WTC11 (cell line): Measurements from ENCODE around the gene MYBPC2. TPM values are rescaled to one million over a fixed set of nuclear protein-coding genes. Genes with fewer than 3 reads are reported as not detected.

Experiments used
- ATAC-seq: fragments of 200-7000 bp; cut with Tn5 transposase; 2 replicates; pipeline ENCODE4 v1.10.0; 2021; ENCODE audit warnings: mild to moderate bottlenecking, moderate library complexity
- CTCF ChIA-PET: fragments of 300-600 bp; sonication (Branson Sonifier 250); formaldehyde crosslinking; loops from one replicate; lab custom pipeline; 2021; ENCODE audit warnings: antibody characterized with exemption; lab: Charles Lee
- POLR2A ChIA-PET: fragments of 350-600 bp; sonication (Branson Sonifier 250); formaldehyde crosslinking; loops from one replicate; lab custom pipeline; 2021; ENCODE audit warnings: antibody characterized with exemption; lab: Charles Lee
- DNase-seq: peaks from one replicate; pipeline ENCODE4 v3.0.0; 2021; ENCODE audit warnings: low spot score
- H3K27ac Mint-ChIP-seq: 2 replicates; pipeline ENCODE4 v1.8.0; 2021; ENCODE audit warnings: mixed read lengths
- H3K27me3 Mint-ChIP-seq: 2 replicates; pipeline ENCODE4 v1.8.0; 2021; ENCODE audit warnings: low read depth, mild to moderate bottlenecking, moderate library complexity, mixed read lengths
- H3K36me3 Mint-ChIP-seq: 2 replicates; pipeline ENCODE4 v1.8.0; 2021; ENCODE audit warnings: mixed read lengths
- H3K4me1 Mint-ChIP-seq: 2 replicates; pipeline ENCODE4 v1.8.0; 2022; ENCODE audit warnings: mixed read lengths
- H3K4me3 Mint-ChIP-seq: 2 replicates; pipeline ENCODE4 v1.8.0; 2021; ENCODE audit warnings: mild to moderate bottlenecking, moderate library complexity, mixed read lengths
- H3K9me3 Mint-ChIP-seq: 2 replicates; pipeline ENCODE4 v1.8.0; 2021; ENCODE audit warnings: mixed read lengths
- E2F1 ChIP-seq: sonication (generic); formaldehyde crosslinking; IDR thresholded peaks from 2 replicates; pipeline ENCODE4 v1.8.0; 2022; ENCODE audit warnings: mild to moderate bottlenecking, missing genetic modification reagents
- ESRRA ChIP-seq: sonication (generic); formaldehyde crosslinking; IDR thresholded peaks from 2 replicates; pipeline ENCODE4 v1.8.1; 2022; ENCODE audit warnings: mild to moderate bottlenecking, missing genetic modification reagents, borderline replicate concordance
- SP1 ChIP-seq: sonication (generic); formaldehyde crosslinking; conservative IDR thresholded peaks from 2 replicates; pipeline ENCODE4 v1.8.1; 2022; ENCODE audit warnings: missing genetic modification reagents
- total RNA-seq: library from RNA; stranded (reverse); gene quantifications from 3 replicates; pipeline ENCODE4 v1.2.3, GENCODE V29; 2021
- TF ChIP-seq, protein P1 (sequence below): sonication (generic); formaldehyde crosslinking; IDR thresholded peaks from 2 replicates; pipeline ENCODE4 v1.8.0; 2023; ENCODE audit warnings: missing genetic modification reagents, mild to moderate bottlenecking, borderline replicate concordance
- TF ChIP-seq, protein P2 (sequence below): sonication (generic); formaldehyde crosslinking; IDR thresholded peaks from 2 replicates; pipeline ENCODE4 v1.8.1; 2022; ENCODE audit warnings: low read depth, missing genetic modification reagents, borderline replicate concordance
- TF ChIP-seq, protein P3 (sequence below): sonication (generic); formaldehyde crosslinking; IDR thresholded peaks from 2 replicates; pipeline ENCODE4 v1.8.0; 2023; ENCODE audit warnings: mild to moderate bottlenecking, missing genetic modification reagents
- TF ChIP-seq, protein P4 (sequence below): fragments of 250-450 bp; sonication (Bioruptor Pico); IDR thresholded peaks from 2 replicates; pipeline ENCODE4 v1.9.0; 2021; ENCODE audit warnings: mild to moderate bottlenecking

Gene MYBPC2
- total RNA-seq, 1 experiment from 2014 or later = 2.6 TPM

DNA sequence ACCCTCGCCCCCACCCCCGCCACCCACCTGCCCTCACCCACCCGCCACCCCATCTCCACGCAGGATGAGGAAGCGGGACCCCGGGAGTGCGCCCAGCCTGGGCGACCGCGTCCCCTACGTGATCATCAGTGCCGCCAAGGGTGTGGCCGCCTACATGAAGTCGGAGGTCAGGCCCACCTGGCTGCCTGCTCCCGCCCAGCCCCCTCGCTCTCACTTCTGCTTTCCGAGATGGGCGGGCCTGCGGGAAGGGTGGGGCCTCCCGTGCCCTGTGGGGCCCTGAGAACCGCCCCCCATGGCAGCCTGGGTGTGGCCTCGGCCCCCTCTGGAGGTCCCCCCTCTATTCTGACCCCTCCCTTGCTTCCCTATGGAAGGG is 17.0 kb upstream of the MYBPC2 start (continued):
- TF ChIP-seq E2F1 (CRISPR knock-in tag) (no peak), SP1 (no peak)
- TF ChIP-seq, protein P1, sequence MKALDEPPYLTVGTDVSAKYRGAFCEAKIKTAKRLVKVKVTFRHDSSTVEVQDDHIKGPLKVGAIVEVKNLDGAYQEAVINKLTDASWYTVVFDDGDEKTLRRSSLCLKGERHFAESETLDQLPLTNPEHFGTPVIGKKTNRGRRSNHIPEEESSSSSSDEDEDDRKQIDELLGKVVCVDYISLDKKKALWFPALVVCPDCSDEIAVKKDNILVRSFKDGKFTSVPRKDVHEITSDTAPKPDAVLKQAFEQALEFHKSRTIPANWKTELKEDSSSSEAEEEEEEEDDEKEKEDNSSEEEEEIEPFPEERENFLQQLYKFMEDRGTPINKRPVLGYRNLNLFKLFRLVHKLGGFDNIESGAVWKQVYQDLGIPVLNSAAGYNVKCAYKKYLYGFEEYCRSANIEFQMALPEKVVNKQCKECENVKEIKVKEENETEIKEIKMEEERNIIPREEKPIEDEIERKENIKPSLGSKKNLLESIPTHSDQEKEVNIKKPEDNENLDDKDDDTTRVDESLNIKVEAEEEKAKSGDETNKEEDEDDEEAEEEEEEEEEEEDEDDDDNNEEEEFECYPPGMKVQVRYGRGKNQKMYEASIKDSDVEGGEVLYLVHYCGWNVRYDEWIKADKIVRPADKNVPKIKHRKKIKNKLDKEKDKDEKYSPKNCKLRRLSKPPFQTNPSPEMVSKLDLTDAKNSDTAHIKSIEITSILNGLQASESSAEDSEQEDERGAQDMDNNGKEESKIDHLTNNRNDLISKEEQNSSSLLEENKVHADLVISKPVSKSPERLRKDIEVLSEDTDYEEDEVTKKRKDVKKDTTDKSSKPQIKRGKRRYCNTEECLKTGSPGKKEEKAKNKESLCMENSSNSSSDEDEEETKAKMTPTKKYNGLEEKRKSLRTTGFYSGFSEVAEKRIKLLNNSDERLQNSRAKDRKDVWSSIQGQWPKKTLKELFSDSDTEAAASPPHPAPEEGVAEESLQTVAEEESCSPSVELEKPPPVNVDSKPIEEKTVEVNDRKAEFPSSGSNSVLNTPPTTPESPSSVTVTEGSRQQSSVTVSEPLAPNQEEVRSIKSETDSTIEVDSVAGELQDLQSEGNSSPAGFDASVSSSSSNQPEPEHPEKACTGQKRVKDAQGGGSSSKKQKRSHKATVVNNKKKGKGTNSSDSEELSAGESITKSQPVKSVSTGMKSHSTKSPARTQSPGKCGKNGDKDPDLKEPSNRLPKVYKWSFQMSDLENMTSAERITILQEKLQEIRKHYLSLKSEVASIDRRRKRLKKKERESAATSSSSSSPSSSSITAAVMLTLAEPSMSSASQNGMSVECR = no peak
- TF ChIP-seq, protein P2, sequence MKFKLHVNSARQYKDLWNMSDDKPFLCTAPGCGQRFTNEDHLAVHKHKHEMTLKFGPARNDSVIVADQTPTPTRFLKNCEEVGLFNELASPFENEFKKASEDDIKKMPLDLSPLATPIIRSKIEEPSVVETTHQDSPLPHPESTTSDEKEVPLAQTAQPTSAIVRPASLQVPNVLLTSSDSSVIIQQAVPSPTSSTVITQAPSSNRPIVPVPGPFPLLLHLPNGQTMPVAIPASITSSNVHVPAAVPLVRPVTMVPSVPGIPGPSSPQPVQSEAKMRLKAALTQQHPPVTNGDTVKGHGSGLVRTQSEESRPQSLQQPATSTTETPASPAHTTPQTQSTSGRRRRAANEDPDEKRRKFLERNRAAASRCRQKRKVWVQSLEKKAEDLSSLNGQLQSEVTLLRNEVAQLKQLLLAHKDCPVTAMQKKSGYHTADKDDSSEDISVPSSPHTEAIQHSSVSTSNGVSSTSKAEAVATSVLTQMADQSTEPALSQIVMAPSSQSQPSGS (CRISPR knock-in tag) = no peak
- TF ChIP-seq, protein P3, sequence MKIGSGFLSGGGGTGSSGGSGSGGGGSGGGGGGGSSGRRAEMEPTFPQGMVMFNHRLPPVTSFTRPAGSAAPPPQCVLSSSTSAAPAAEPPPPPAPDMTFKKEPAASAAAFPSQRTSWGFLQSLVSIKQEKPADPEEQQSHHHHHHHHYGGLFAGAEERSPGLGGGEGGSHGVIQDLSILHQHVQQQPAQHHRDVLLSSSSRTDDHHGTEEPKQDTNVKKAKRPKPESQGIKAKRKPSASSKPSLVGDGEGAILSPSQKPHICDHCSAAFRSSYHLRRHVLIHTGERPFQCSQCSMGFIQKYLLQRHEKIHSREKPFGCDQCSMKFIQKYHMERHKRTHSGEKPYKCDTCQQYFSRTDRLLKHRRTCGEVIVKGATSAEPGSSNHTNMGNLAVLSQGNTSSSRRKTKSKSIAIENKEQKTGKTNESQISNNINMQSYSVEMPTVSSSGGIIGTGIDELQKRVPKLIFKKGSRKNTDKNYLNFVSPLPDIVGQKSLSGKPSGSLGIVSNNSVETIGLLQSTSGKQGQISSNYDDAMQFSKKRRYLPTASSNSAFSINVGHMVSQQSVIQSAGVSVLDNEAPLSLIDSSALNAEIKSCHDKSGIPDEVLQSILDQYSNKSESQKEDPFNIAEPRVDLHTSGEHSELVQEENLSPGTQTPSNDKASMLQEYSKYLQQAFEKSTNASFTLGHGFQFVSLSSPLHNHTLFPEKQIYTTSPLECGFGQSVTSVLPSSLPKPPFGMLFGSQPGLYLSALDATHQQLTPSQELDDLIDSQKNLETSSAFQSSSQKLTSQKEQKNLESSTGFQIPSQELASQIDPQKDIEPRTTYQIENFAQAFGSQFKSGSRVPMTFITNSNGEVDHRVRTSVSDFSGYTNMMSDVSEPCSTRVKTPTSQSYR = no peak

DNA sequence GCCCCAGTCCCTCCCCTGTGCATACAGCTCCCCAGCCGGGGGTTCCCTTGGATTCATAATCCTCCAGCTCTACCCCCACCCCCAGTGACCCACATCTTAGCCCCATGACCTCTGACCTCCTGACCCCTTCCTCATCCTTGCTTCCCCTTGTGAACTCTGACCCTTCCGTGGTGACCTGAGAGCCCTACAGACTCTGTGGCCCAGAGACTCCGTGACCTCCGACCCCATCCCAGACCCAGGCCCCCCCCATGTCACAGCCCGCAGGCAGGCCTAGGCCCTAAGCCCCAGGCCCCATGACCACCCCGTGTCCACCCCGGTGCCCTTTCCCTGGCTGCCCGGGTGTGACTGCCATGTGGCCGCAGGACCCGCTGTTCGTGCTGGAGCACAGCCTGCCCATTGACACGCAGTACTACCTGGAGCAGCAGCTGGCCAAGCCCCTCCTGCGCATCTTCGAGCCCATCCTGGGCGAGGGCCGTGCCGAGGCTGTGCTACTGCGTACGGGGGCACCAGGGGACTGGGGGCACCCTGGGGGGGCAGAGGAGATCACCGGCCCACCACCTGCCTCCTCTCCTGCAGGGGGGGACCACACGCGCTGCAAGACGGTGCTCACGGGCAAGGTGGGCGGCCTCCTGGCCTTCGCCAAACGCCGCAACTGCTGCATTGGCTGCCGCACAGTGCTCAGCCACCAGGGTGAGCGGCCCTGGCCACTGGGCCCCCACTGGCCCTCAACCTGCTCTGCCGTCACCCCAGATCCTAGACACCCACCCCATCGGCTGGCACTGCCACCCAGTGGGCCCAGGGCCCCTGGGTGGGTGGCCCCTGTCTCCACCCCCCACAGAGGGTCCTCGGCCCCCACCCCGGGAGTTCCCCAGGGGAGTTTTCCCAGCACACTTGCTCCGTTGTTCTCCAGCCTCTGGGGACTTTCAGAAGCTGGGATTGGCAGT is 16.4 kb upstream of the MYBPC2 start:
- no peaks in the 10 kb centered on the region for H3K9me3 Mint-ChIP-seq
- ATAC-seq (no peak), DNase-seq (no peak)
- no peak overlapping the region for H3K27ac Mint-ChIP-seq
- peaks cover 21% of the 10 kb centered on the region for H3K4me1 Mint-ChIP-seq
- no peak overlapping the region for H3K4me3 Mint-ChIP-seq
- ChIA-PET POLR2A (interaction anchor here (0.6 to 1.4 kb wide), 4 partner anchors 16 to 474 kb away, joined by 3 to 4 read pairs (median 3); partner anchors contain the start of gene POLD1), CTCF (interaction anchor here (0.6 to 3.5 kb wide), 11 partner anchors 11 to 223 kb away, joined by 3 to 16 read pairs (median 8); no protein-coding TSS in a partner anchor)
- H3K36me3 Mint-ChIP-seq = peaks cover 26% of the 10 kb centered on the region
- no peaks in the 10 kb centered on the region; the same call in 1 of the 2 replicates for H3K27me3 Mint-ChIP-seq
- 0 out of 2 replicates have a peak, but pooled peaks have one; percentile 57 for TF ChIP-seq ESRRA (CRISPR knock-in tag)
- TF ChIP-seq, protein P4, sequence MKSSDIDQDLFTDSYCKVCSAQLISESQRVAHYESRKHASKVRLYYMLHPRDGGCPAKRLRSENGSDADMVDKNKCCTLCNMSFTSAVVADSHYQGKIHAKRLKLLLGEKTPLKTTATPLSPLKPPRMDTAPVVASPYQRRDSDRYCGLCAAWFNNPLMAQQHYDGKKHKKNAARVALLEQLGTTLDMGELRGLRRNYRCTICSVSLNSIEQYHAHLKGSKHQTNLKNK = no peak
